Erythroblast (primary cell): ENCODE data around the gene GPC6.

Source experiments
- GATA1 ChIP-seq: IDR thresholded peaks from 2 replicates; pipeline ENCODE4 v1.6.1; 2011; ENCODE audit warnings: low read depth, mild to moderate bottlenecking, control low read depth, low read length, moderate library complexity
- POLR2A ChIP-seq: IDR thresholded peaks from 2 replicates; pipeline ENCODE4 v1.6.1; 2011; ENCODE audit warnings: mild to moderate bottlenecking, low read length

DNA sequence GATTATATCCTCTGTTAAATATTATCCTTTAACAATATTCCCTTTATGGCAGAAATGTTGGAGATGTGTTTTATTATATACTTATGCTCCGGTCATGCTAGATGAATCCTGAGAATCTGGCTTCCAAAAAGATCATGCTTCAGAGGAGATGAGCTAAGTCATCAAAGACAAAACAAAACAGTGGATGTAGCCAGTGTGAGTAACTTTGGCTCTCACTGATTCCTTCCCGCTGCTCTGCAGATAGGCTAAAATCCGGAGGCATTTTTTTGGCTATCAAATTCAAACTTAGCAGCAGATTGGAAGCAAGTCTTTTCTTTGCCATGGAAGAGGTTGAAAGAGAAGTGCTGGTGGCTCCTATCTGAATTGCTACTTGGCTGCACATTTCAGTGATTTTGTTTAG lies 295.9 kb downstream of the GPC6 start:
- TF ChIP-seq POLR2A (no peak), GATA1 (no peak)
